HG02943 (cell line): ENCODE results near the gene SLC37A3.
A peak's percentile ranks its signal among the peaks of the same experiment; 100 is the strongest.
"Not testable (repeated sequence)": the region's sequence is repeated elsewhere in the genome, so short reads cannot be mapped to it uniquely, and the experiment has no call there.

Source experiments
- ATAC-seq: cut with Tn5 transposase; IDR thresholded peaks from one replicate; pipeline ENCODE4 v1.9.1; 2021; ENCODE audit warnings: mild to moderate bottlenecking, low read depth, moderate library complexity; ENCODE audit not compliant: unreplicated experiment

Gene SLC37A3

GRCh38 chr7:140397784-140398750 is at the start of gene SLC37A3:
Gene SLC37A3 (minus strand): TSS chr7:140398530. CDS start chr7:140382526, 16,004 bp downstream.
- ATAC-seq, result peak; percentile 99

DNA sequence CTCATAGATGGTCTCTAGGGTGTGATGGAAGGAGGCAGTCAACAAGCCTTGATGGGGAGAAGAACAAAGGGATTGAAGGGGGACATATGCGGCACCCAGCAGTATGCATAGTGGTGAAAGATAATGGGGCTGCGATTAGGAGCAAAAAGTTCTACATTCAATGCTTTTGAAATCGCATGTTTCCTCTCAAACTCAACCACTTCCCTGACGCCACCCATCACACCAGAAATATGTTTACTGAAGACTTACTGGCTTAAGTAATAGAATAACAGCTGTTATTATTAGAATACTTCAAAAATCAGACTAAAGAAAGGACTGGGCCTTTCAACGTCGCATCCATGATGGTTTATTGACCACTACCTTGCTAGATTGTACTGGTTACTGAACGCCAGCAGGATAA is 49.5 kb upstream of the SLC37A3 start:
- ATAC-seq, result no peak

- ATAC-seq, result no peak
Observed at GRCh38 chr7:140446467-140446866, 48.1 kb upstream of the SLC37A3 start.

- ATAC-seq, result no peak
Observed at GRCh38 chr7:140441519-140441918, 43.2 kb upstream of the SLC37A3 start.

DNA sequence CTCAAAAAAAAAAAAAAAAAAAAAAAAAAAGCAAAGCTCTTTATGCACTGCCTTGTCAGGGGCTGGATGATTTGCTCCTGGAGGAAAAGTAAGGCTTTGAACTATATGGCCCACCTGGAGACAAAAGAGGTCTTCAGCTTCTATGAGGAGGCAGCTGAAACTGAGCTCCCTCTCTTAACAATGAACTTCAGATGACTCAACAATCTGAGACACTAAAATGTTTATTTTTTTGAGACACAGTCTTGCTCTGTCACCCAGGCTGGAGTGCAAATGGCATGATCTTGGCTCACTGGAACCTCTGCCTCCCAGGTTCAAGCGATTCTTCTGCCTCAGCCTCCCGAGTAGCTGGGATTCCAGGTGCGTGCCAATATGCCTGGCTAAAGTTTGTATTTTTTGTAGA is 42.3 kb upstream of the SLC37A3 start:
- ATAC-seq, result no peak

DNA sequence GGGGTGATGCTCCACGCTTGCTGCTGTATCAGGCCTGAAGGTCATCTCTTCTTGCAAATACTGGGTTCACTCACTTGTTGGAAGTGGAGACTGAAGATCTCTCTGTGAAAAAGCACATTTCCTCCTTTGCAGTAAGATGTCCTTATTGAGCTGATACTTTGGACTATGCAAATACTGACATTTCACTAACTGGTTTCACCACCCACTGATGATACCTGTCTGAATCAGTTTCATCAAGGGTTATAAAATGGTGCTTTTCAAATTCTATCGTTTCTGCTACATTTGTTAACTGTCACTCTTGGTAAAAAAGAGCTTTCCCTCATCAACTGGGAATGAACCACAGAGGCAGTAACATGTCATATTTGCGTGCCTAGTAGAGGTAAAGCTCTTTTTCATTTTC is 41.0 kb upstream of the SLC37A3 start:
- ATAC-seq, result no peak

DNA sequence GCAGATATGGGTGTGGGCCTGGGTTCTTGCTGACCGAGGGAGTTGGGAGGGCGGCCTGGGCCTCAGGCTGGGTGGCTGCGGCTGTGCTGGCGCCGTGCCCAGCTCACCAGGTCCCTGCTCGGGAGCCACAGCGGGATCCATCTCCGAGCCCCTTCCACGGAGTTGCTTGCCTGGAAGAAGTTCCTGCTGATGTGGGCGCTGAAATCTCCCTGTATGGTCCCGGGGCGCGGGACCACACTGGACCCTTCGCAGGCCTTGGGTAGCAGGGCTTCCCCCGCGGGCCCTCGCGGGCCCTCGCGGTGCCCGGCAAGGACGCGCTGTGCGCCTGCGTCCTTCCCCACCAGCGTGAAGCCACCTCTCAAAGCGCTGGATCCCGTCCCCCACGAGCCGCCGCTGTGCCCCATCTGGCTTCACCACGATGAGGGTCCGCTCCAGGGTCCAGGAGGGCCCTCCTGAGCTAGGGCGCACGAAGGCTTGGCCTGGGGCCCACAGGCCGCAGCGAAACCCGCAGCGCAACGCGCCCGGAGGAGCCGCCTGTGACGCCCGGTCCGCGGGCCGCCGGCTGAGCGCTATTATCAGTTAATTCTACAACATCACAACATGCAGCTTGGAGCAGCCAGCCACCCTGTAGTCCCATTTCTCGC is 37.0 kb upstream of the SLC37A3 start:
- ATAC-seq, result no peak

GRCh38 chr7:140433396-140433795 is 35.1 kb upstream of the SLC37A3 start:
- no peak for ATAC-seq

GRCh38 chr7:140426130-140426529 is 27.8 kb upstream of the SLC37A3 start:
- no peak for ATAC-seq

GRCh38 chr7:140425718-140426117 is 27.4 kb upstream of the SLC37A3 start:
- no peak for ATAC-seq

GRCh38 chr7:140423501-140423900 is 25.2 kb upstream of the SLC37A3 start:
- ATAC-seq, result no peak

DNA sequence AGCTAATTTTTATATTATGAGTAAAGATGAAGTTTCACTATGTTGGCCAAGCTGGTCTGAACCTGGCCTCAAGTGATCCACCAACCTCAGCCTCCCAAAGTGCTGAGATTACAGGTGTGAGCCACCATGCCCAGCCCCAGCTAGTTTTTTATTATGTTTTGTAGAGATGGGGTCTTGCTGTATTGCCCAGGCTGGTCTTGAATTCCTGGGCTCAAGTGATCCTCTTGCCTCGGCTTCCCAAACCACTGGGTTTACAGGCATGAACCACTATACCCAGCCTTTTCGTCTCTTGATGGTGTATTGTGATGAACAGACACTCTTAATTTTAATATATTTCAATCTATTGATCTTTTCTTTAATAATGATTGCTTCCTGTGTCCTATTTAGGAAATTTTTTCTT is 23.2 kb upstream of the SLC37A3 start:
- no peak for ATAC-seq

DNA sequence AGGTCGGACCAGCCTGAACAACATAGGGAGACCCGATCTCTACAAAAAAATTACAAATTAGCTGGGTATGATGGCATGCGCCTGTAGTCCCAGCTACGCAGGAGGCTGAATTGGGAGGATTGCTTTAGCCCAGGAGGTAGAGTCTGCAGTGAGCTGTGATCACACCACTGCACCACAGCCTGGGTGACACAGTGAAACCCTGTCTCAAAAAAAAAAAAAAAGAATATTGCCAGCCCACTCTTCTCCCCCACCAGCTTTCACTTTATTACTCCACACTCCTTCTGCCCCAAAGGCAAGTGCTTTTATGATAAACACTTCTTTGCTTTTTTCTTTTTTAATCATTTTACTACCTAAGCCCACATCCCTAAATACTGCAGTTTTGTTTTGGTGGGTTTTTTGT is 20.3 kb upstream of the SLC37A3 start:
- ATAC-seq, result no peak

DNA sequence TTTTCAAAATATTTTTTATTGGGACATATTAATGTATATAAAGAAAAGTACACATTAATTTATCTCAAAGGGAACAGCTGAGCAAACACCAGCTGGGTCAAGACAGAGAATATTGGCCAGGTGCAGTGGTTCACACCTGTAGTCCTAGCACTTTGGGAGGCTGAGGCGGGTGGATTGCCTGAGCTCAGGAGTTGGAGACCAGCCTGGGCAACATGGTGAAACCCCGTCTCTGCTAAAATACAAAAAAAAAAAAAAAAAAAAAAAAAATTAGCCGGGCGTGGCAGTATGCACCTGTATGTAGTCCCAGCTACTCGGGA is 19.8 kb upstream of the SLC37A3 start:
- not testable (repeated sequence) for ATAC-seq

DNA sequence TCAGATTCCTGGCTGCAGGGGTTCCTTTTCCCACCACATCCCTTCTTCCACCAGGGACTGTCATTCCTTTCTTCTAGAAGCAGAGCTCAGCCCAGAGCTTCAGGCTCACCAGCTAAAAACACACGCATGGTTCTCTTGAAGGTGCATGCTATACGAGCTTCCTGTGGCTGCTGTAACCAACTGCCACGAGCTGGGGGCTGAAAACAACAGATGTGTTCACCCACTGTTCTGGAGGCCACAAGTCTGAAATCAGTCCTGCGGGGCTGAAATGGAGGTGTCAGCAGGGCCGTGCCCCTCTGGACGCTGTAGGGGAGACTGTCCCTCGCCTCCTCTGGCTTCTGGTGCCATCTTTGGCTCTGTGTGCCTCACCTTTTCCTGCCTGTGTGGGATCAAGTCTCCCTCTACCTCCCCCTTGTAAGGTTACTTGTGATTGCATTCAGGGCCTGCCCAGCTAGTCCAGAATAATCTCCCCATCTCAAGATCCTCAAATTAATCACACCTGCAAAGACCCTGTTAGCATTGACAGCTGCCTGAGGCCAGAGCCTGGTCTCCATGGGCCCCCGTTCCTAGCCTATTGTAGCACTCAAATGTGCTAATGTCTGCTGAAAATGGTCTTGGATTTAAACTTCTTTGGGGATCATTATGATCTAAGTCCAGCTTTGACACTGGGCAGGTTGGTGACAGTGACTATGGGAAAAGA is 19.3 kb upstream of the SLC37A3 start:
- no peak for ATAC-seq

DNA sequence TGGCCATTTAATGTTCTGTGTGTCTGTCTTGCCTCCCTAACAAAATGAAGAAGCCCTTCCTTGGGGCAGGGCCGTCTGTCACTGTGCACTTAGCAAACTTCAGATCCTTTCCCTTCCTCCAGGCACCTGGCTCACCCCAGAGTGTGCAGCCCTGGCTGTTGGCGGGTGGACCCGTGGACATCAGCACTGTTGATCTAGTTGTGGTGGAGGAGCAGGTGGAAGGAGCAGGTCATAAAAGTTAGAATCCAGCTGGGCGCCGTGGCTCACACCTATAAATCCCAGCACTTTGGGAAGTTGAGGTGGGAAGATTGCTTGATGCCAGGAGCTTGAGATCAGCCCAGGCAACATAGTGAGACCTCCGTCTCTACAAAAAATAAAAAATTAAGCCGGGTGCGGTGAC is 18.2 kb upstream of the SLC37A3 start:
- no peak for ATAC-seq

- not testable (repeated sequence) for ATAC-seq
Observed at GRCh38 chr7:140415816-140416215, 17.5 kb upstream of the SLC37A3 start.

DNA sequence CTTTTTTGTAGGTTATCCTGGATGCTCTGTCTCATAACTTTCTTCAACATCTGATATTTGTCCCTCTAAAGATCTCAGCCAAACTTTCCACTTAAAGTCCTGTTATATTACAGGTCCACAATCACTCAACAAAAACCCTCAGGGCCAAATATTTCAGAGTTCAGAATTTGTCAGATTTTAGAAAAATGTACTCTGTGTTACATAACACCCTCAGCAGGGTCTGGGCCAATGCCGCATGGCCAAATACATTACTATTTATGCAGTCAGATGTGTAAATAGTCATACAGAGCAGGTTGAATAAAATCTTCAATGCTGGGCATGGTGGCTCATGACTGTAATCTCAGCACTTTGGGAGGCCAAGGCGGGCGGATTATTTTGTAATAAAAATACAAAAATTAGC is 17.0 kb upstream of the SLC37A3 start:
- no peak for ATAC-seq

- no peak for ATAC-seq
Observed at GRCh38 chr7:140404565-140405065, 6.3 kb upstream of the SLC37A3 start.

DNA sequence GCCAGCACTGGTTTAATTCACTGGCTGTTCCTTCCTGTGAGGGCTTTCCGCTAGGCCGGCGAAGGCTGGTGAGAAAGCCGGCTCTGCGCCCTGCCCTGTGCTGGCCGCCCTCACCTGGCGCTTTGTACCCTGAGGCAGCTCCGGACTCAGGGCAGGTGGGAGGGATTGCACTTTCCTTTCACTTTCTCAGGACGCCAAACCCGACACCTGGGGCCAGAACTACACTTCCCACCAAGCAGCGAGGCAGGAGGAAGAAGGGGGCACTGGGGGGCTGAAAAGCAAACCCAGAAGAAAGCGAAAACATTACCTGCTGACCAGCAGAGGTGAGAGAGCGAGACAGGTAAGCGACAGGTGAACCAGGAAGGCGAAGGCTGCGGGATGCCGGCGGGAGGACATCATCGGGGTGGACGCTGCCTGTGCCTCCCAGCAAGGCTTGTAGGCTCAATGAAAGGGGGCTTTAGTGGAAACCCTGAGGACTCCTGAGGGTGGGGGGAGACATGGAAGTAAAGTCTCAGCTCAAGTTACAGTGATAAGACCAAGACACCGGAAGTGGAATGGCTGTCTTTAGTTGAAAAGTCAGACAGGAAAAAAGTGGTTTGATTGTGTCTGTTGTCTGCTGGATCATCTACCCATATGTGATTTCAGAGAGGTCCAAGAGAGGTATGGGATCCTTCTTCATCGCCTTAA is 5.7 kb upstream of the SLC37A3 start, which contains the start of gene RAB19:
RAB19 (plus strand) TSS at position 181 of the 687 bp plus-strand sequence. CDS start 3,589 bp downstream, outside the sequence.
- ATAC-seq, result no peak
